ENCODE measurements around the gene LOXL3.

The LOXL3 gene

GRCh38 chr2:74553892-74554819 is at the start of gene LOXL3, which contains the start of gene DOK1:
LOXL3 (minus strand) TSS chr2:74553942; CDS start chr2:74552634, 1,308 bp downstream.
DOK1 (plus strand) TSS chr2:74554720; CDS start chr2:74554755, 35 bp downstream.
- in situ Hi-C loops (cut with HindIII; ENCODE audit: low pct_unique_long_range_greater_than_20kb, low sequenced_read_pairs) = no loop called here
- peak; percentile 67 to 75 for DNase-seq (ENCODE audit: low read depth in 1 of 2, low spot score in 1 of 2)
- TF ChIP-seq JUND (IDR thresholded peaks at IDR 0.05; ENCODE audit: low read depth) = no peak

GRCh38 chr2:74602586-74603281 is 49.0 kb upstream of the LOXL3 start:
- DNase-seq (ENCODE audit: low read depth in 1 of 2, low spot score in 1 of 2) = no peak
- TF ChIP-seq JUND (IDR thresholded peaks at IDR 0.05; ENCODE audit: low read depth) = no peak
- in situ Hi-C loops (cut with HindIII; ENCODE audit: low pct_unique_long_range_greater_than_20kb, low sequenced_read_pairs) = no loop called here

- in situ Hi-C loops (cut with HindIII; ENCODE audit: low pct_unique_long_range_greater_than_20kb, low sequenced_read_pairs) = no loop called here
- no peak for TF ChIP-seq JUND (IDR thresholded peaks at IDR 0.05; ENCODE audit: low read depth)
- DNase-seq (ENCODE audit: low read depth in 1 of 2, low spot score in 1 of 2) = no peak
Measured at GRCh38 chr2:74599676-74600075, 45.9 kb upstream of the LOXL3 start.

- no peak for DNase-seq (ENCODE audit: low read depth in 1 of 2, low spot score in 1 of 2)
- no peak for TF ChIP-seq JUND (IDR thresholded peaks at IDR 0.05; ENCODE audit: low read depth)
- in situ Hi-C loops (cut with HindIII; ENCODE audit: low pct_unique_long_range_greater_than_20kb, low sequenced_read_pairs) = no loop called here
Measured at GRCh38 chr2:74597410-74597809, 43.7 kb upstream of the LOXL3 start.

- no peak for DNase-seq (ENCODE audit: low read depth in 1 of 2, low spot score in 1 of 2)
- TF ChIP-seq JUND (IDR thresholded peaks at IDR 0.05; ENCODE audit: low read depth) = no peak
- in situ Hi-C loops (cut with HindIII; ENCODE audit: low pct_unique_long_range_greater_than_20kb, low sequenced_read_pairs) = no loop called here
Measured at GRCh38 chr2:74596584-74596983, 42.8 kb upstream of the LOXL3 start.

GRCh38 chr2:74593826-74594772 is 40.4 kb upstream of the LOXL3 start:
- in situ Hi-C loops (cut with HindIII; ENCODE audit: low pct_unique_long_range_greater_than_20kb, low sequenced_read_pairs) = no loop called here
- no peak for DNase-seq (ENCODE audit: low read depth in 1 of 2, low spot score in 1 of 2)
- no peak for TF ChIP-seq JUND (IDR thresholded peaks at IDR 0.05; ENCODE audit: low read depth)

- in situ Hi-C loops (cut with HindIII; ENCODE audit: low pct_unique_long_range_greater_than_20kb, low sequenced_read_pairs) = no loop called here
- no peak for TF ChIP-seq JUND (IDR thresholded peaks at IDR 0.05; ENCODE audit: low read depth)
- no peak for DNase-seq (ENCODE audit: low read depth in 1 of 2, low spot score in 1 of 2)
Measured at GRCh38 chr2:74588664-74589063, 34.9 kb upstream of the LOXL3 start.

GRCh38 chr2:74587664-74588277 is 34.0 kb upstream of the LOXL3 start:
- TF ChIP-seq JUND (IDR thresholded peaks at IDR 0.05; ENCODE audit: low read depth) = no peak
- in situ Hi-C loops (cut with HindIII; ENCODE audit: low pct_unique_long_range_greater_than_20kb, low sequenced_read_pairs) = no loop called here
- peak; percentile 51 to 78 for DNase-seq (ENCODE audit: low read depth in 1 of 2, low spot score in 1 of 2)

GRCh38 chr2:74585406-74586185 is 31.9 kb upstream of the LOXL3 start:
- peak in 1 of 2 experiments; percentile 14 for DNase-seq (ENCODE audit: low read depth in 1 of 2, low spot score in 1 of 2)
- TF ChIP-seq JUND (IDR thresholded peaks at IDR 0.05; ENCODE audit: low read depth) = no peak
- in situ Hi-C loops (cut with HindIII; ENCODE audit: low pct_unique_long_range_greater_than_20kb, low sequenced_read_pairs) = no loop called here

- no peak for DNase-seq (ENCODE audit: low read depth in 1 of 2, low spot score in 1 of 2)
- in situ Hi-C loops (cut with HindIII; ENCODE audit: low pct_unique_long_range_greater_than_20kb, low sequenced_read_pairs) = no loop called here
- no peak for TF ChIP-seq JUND (IDR thresholded peaks at IDR 0.05; ENCODE audit: low read depth)
Measured at GRCh38 chr2:74584088-74584645, 30.4 kb upstream of the LOXL3 start.

GRCh38 chr2:74583504-74583903 is 29.8 kb upstream of the LOXL3 start:
- in situ Hi-C loops (cut with HindIII; ENCODE audit: low pct_unique_long_range_greater_than_20kb, low sequenced_read_pairs) = no loop called here
- no peak for TF ChIP-seq JUND (IDR thresholded peaks at IDR 0.05; ENCODE audit: low read depth)
- DNase-seq (ENCODE audit: low read depth in 1 of 2, low spot score in 1 of 2) = no peak

All from T47D (cell line).